CD4-positive, alpha-beta T cell treated with Interleukin-1 beta for 1 hour (primary cell): Measurements from ENCODE around the gene PLAAT4.
"Not testable (repeated sequence)": the region's sequence is repeated elsewhere in the genome, so short reads cannot be mapped to it uniquely, and the experiment has no call there.

Experiments used
- DNase-seq, 2 donors: peaks; one replicate each; pipeline ENCODE4 v3.0.0-alpha.2; 2020 to 2022

PLAAT4 gene

DNA sequence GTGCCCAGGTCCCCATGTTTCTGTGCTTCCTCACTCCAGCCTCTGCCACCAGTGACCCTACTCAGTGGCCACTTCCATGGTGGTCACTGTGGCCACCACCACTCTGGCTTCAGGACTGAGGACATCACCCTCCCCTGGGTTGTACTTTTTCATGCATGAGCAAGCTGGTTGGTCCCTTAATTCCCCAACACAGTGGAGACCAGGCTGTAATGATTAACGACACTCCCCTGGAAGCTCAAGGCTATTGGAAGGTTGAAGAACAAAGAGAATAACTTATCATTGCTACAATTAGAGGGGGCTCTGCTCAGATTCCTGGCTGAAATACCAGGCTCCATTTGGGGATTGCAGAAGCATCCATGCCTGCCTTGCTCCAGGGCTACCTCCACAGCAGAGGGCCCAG, 10.5 kb downstream of the PLAAT4 start:
- no peak for DNase-seq

DNA sequence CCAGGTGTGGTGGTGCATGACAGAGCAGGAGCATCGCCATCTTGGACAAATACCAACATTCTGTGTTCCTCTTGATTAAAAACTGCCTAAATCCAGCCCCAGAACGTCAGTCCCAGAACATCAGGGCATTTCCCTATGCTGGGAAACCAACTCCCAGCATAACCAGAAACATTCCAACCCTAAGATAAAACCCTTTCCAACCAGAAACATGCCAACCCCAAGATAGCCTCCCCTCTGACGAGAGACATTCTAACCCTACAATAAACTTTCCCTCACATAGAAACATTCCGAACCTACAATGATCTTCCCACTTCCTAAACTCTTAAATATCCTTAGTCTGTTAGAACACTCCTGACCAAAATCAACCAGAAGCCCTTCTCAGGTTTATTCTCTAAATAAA, 11.6 kb downstream of the PLAAT4 start:
- DNase-seq: no peak

DNA sequence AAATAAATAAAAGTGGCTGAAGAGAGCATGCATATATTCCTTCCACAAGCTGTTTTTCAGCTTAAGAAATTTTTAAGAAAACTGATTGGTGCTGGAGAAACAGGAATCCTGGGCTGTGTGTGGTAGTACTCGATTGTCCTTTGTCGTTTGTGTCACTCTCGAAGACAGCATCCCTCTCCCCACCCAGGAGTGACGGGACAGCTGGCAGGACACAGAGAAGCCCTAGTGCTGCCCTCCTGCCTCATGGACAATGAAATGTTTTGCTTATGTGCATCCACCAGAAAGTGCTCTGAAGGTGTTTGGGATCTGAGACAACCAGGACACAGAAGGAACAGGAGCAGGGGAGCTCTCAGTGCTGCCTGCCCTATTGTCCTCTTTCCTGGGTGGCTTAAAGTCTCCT, 12.8 kb downstream of the PLAAT4 start:
- no peak for DNase-seq

DNA sequence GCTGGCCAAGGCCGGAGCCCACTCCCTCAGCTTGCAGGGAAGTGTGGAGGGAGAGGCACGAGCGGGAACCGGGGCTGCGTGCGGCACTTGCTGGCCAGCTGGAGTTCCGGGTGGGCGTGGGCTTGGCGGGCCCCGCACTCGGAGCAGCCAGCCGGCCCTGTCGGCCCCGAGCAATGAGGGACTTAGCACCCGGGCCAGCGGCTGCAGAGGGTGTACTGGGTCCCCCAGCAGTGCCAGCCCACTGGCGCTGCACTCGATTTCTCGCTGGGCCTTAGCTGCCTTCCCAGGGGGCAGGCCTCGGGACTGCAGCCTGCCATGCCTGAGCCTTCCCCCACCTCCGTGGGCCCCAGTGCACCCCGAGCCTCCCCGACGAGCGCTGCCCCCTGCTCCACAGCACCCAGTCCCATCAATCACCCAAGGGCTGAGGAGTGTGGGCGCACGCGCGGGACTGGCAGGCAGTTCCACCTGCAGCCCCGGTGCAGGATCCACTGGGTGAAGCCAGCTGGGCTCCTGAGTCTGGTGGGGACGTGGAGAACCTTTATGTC, 13.6 kb downstream of the PLAAT4 start:
- DNase-seq: not testable (repeated sequence)

DNA sequence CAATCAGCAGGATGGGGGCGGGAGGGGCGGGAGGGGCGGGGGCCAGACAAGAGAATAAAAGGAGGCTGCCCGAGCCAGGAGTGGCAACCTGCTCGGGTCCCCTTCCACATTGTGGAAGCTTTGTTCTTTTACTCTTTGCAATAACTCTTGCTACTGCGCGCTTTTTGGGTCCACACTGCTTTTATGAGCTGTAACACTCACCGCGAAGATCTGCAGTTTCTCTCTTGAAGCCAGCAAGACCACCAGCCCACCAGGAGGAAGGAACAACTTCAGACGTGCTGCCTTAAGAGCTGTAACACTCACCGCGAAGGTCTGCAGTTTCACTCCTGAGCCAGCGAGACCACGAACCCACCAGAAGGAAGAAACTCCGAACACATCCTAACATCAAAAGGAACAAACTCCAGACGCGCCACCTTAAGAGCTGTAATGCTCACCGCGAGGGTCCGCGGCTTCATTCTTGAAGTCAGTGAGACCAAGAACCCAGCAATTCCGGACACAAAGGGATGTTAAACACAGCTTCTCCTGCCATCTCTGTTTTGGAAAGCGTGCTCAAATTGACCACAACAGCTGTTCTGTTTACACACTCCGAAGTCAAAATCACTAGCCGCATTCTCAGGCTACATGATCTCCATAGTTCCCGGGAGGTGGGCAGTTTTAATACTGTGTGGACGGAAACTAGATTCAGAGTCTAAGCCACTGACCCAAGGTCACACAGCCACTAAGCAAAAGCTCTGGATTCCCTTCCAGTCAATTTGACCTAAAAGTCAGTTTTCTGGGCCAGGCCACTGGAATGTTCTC, 14.7 kb downstream of the PLAAT4 start:
- peak; percentile 59 to 60 for DNase-seq

DNA sequence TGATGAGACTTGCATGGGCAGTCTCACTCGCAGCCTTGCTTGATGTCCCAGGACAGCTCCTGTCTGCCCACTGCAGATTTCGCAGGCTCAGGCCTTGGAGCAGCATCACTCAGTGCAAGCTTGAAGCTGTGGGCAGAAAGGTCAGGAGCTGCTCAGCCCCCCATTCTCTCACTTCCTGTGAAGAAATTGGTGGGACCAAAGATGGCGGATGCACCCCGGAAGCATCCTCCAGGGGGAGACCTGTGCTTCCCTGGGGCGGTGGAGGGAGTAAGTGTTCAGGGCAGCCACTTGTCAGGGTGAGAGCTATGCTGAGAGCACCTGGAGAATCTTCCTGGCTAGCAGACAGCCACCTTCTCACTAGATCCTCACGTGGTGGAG, 15.3 kb downstream of the PLAAT4 start:
- DNase-seq: peak in 1 of 2 donors; percentile 39

DNA sequence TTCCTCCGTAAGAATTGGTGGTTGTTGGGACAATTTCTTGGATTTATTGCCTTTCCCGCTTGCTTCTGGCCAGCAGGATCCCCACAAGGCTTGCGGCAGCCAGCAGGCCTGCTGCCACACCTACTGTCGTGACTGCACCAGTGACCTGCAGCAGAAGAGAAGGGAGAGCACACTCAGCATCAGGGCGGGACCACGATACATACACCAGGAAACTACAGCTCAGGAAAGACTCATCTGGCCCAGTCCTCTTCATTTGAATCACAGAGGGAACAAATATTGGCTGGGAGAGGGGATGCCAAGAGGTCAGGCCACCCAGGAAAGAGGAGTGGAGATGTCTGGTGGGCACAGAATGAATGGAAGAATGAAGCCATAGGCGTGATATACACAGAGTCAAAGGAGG, 16.3 kb downstream of the PLAAT4 start:
- no peak for DNase-seq

DNA sequence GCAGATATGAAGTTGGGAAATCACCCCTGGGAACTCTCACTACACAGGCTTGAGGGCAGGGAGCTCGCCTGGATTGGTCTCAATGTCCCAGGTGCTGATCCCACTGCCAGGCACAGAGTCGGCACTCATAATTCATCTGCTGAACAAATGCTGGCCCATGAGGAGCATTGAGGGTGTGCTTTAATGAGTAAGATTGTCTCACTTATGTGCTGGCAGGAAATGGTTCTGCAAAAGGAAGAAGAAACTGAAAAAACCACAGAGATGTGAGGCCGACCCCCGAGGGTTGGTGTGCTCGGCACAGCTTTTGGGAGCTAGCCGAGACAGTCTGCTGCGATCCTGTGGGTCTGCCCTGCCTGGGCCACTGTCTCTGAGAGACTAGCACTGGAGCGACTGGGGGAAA, 17.2 kb downstream of the PLAAT4 start:
- DNase-seq: peak; percentile 62 to 68

DNA sequence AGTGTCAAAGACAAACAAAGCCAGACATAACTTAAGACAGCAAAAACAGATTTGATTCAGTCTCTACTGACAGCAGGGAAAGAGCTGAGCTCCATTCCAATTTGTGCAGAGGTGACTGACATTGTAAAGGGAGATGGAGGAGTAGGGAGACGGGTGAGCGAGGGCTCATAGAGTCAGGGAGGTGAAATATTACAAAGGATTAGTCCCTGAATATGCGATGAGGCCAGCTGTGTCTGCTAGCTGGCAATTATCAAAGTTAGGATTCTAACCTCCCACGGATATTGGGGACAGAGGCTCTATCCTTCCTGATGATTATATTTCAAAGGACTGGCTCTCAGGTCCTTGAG, 18.2 kb downstream of the PLAAT4 start:
- no peak for DNase-seq

DNA sequence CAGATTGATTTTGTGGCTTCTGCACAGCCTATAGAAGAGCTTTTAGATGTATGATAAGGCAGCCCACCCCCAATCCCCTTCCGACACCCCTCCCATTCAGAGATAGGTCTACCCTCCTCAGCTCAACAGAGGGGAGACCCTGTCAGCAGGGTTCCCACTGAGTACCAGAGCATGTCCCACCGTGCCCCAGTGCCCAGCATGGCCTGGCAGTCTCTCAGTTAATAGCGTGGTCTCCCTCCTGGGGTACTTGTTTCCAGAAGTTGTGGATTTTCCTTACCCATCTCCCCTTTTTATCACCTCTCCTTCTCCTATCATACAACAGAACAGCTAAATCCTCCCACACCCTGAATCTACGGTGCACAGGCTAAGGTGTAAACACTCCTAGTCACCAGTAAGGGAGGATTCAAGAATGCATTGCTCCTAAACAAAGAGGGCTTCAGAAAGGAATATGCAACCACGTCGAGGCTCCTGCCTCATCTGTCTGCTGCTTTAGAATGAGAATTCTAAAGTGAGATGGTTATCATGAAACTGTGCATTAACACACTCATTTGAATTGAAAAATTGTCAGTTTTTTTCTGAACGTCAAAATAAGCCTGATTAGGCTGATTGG, 19.9 kb downstream of the PLAAT4 start:
- no peak for DNase-seq

DNA sequence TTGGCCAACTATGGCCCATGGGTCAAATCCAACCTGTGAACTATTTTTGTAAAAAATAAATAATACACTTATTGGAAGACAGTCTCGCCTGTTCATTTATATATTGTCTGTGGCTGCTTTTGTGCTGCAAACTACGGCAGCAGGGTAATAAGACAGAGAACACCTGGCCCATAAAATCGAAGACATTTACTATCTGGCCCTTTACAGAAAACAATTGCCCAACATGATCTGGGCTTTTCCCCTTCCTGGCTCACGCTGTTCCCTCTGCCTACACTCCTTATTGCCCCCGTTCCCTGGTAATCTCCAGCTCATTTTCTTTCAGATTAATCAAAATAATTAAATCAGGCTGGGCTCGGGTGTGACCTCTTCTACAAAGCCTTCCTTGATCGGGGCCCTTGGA, 21.0 kb downstream of the PLAAT4 start:
- no peak for DNase-seq

DNA sequence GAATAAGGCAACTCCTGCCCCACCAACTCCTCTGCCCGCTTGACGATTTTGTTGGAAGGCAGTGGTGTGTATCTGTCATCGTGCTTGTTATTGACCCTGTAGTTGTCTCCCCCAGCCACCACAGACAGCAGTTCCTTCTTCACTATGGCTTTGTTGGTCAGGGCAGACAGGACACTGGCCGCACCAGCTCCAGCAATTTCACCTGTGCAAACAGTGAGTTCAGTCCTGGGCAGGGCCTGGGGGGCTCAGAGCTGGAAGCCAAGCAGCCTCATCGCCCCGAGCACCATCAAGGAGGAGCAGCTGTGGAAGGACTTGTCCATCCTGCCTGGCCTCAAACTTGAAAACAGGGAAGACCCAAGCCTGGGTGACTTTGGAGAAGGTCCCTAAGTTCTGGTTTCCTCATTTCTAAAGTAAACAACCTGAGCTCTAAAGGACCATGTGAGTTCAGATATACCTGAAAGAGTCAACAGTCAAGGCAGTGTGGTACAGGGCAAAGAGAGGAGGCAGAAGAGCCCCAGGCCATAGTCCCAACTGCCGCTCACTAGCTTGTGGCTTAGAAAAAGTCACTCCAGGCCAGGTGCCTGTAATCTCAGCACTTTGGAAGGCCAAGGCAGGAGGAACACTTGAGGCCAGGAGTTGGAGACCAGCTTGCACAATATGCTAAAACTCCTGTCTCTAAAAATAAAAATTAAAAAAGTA, 22.0 kb downstream of the PLAAT4 start:
- DNase-seq: no peak

DNA sequence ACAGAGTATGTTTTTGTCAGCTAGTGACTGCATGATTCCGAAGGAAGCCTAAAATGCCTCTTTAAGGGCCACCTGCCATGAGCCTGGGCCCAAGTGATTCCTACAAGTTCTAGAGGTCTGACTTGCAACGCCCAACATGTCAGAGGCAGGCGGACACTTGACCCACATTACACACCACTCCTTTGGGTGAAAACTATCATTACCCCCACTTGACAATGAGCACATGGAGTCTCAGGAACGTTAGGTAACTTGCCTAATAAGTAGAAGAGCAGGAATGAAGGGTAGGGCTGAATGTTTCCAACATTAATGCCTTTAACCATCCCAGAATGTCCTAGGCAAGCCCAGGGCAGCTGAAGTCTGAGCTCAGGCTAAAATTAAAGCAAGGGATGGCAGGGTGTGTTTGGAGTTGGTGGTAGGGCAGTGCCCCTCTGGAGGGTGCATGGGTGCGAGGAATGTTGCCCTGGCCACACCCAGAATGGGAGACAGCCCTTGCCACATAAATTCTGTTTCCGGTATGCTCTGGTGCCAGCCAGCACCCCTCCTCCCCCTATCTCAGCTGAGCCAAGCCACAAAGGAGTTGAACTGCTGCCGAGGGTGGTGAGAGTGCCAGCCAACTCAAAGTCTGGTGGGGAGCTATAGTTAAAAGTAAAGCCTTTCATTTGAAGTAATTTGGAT, 24.0 kb downstream of the PLAAT4 start:
- peak; percentile 43 to 49 for DNase-seq

DNA sequence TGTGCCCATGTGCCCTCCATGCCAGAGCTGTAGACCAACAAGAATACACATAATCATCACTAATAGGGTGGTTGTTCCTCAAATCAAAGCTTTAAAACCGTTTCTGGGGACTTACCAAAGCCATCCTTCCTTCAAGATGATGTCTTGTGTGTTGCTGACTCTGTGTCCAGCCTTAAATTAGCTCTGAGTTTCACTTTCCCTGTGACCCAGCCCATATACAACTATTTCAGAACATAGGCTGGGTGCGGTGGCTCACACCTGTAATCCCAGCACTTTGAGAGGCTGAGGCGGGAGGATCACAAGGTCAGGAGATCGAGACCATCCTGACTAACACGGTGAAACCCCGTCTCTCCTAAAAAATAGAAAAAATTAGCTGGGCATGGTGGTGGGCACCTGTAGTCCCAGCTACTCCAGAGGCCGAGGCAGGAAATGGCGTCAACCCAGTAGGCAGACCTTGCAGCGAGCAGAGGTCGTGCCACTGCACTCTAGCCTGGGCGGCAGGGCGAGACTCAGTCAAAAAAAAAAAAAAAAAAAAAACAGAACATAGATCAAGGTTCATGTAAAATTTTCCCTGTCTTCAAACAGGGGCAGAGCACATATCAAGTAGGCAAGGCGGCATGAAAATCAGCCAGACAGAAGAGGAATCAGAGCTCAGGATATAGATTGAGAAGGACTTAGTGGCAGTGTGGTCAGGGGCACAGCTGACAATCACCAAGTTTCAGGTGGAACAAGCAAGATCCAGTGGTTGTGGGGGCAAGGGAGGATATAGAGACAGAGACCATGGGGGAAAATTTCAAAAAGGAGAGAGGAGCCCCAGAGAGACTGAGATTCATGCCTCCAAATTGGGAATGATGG, 26.8 kb downstream of the PLAAT4 start, which contains the start of gene PLAAT2:
Gene PLAAT2, minus strand, starts transcription at position 179 of the 855 bp plus-strand sequence. Its CDS starts 55 bp downstream, at position 124.
- no peak for DNase-seq

DNA sequence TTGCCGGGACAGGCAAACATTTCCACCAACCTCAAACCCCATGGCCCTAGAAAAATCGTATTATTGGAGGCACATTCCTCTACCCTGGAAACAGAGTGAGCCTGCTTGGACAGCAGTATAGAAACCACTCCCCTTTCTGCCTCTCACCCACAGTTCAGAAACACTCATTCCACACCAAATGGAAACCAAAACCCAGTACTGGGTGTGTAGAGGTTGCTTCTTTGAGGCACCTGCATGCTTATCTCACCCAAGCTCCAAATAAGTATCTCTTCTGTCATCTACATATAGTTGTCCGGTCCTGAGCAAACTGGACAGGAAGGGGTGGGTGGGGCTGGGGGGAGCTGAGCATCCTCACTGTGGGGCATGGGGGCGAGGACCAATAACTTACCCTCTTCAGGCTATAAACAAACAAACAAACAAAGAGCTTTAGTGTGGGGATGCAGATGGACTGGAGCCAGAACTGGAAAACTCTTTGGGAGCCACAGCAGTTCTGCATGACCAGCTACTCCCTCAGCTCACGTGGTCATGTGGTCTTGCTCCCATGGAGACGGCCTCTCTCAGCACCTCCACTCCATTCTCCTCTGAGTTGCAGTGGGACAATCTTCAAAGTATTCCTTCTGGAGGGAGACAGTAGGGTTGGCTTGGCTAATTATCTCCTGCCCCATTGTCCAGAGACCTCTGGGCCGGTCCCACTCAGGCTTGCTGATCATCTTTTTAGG, 27.6 kb downstream of the PLAAT4 start:
- DNase-seq: peak in 1 of 2 donors; percentile 44

DNA sequence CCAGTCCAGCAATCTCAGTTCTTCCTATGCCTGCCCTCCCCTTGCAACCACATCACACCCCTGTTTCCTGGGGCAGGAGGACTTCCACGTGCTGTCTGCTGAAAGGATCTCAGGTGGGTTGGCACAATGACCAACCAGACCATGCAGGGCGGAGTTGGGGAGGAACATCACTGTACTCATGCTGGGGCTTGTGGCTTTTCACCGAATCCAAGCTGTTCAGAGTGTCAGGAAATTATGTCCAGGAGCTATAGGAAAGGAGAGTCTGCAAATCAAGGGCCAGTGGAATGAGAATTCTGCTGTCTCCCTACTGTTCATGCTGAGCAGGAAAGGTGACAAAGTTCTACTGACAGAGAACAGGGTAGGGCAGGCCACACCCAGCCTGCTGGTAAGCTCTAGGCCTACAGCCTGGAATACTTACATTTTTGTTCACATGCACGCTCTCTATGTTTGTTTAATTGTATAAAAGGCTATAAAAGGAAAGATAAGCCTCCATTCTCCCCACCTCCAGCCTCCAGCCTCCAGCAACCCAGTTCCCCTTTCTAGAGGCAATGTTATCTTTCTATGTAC, 28.3 kb downstream of the PLAAT4 start:
- no peak for DNase-seq

DNA sequence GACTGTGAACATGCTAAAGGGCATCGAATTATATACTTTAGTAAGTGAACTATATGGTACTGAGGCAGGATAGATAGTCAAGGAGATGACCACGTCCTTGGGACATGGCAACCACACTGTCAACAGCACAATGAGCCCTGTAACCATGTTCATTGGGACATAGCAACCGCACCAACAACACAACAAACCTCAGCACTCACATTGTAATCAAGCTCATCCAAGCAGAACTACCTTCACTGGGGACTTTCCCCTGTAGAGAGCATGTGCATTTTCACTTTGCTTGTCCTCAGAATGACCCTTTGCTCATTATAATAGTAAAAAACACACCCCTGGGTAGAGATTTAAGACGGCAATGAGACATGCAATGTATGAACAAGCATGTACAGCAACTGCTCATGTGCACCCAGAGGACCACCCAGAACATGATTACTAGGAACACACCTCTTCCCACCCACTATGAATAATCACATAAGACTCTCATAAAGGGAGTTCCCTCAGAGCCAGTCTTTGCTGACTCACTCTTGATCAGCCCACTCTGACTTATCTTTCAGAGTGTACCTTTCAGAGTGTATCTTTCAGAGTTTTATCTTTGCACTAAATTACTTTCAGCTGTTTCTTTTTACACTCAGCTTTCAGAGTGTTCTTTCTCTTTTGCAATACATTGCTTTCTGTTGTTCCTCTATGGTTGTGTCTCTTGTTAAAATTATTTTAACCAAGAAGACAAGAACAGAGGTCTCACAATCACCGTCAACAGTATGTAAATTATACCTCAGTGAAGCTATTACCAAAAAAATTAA, 30.6 kb downstream of the PLAAT4 start:
- DNase-seq: peak; percentile 91 to 92

DNA sequence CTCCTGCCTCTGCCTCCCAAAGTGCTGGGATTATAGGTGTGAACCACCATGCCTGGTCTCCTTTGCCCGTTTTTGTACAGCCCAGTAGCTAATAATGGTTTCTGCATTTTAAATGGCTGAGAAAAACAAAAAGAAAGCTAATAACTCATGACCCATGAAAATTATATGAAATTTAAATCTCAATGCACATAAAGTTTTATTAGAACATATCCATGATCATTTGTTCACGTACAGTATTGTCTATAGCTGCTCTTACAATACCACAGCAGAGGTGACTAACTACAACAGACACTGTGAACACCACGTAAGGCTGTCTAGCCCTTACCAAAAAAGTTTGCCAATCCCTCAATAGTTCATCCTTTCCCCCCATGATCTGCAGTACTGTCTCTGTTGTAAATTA, 33.0 kb downstream of the PLAAT4 start:
- DNase-seq: no peak

DNA sequence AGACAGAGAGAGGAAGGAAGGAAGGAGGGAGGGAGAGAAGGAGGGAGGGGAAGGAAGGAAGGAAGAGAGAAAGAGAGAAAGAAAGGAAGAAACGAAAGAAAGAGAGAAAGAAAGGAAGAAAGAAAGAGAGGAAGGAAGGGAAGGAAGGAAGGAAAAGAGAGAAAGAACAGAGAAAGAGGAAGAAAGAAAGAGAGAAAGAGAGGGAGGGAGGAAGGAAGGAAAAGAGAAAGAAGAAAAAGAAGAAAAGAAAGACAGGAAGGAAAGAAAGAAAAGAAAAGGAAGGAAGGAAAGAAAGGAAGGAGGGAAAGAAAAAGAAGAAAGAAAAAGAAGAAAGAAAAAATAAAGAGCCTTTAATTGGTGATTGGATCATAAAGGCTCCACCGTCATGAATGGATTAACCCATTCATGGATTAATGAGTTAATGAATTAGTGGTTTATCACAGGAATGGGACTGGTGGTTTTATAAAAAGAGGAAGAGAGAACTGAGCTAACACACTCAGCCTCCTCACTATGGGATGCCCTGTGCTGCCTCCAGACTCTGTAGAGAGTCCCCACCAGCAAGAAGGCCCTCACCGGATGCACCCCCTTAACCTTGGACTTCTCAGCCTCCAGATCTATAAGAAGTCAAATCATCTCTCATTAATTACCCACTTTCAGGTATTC, 35.5 kb downstream of the PLAAT4 start:
- DNase-seq: no peak
